Mesenchymal stem cell (in vitro differentiated cells and primary cell): ENCODE results near the gene KAT6B.
"Not testable (repeated sequence)": the region's sequence is repeated elsewhere in the genome, so short reads cannot be mapped to it uniquely, and the experiment has no call there.

Experiments used
- DNase-seq: peaks from one replicate; pipeline ENCODE4 v3.0.0-alpha.2; 2013
- H2AFZ ChIP-seq: one replicate; pipeline ENCODE4 v1.6.1; 2013; ENCODE audit warnings: low read depth, mild to moderate bottlenecking, control low read depth, inconsistent platforms, low read length, moderate library complexity
- H2AK5ac ChIP-seq: 2 replicates; pipeline ENCODE4 v1.6.1; 2013; ENCODE audit warnings: low read length, moderate library complexity, mild to moderate bottlenecking, inconsistent platforms; ENCODE audit not compliant: severe bottlenecking
- H2BK120ac ChIP-seq: one replicate; pipeline ENCODE4 v1.6.1; 2013; ENCODE audit warnings: low read depth, mild to moderate bottlenecking, inconsistent platforms, low read length, moderate library complexity
- H2BK12ac ChIP-seq, 2 experiments: one replicate each; pipeline ENCODE4 v1.6.1; 2013; ENCODE audit warnings: inconsistent platforms in 2 of 2, low read length in 2 of 2, mild to moderate bottlenecking in 2 of 2, moderate library complexity in 2 of 2, control low read depth in 1 of 2
- H2BK15ac ChIP-seq: one replicate; pipeline ENCODE4 v1.6.1; 2013; ENCODE audit warnings: mild to moderate bottlenecking, low read depth, inconsistent platforms; ENCODE audit not compliant: poor library complexity, severe bottlenecking
- H2BK5ac ChIP-seq: 2 replicates; pipeline ENCODE4 v1.6.1; 2013; ENCODE audit warnings: low read depth, mild to moderate bottlenecking, low read length, control low read depth, inconsistent platforms; ENCODE audit not compliant: poor library complexity, severe bottlenecking
- H3K14ac ChIP-seq, 2 experiments: one replicate each; pipeline ENCODE4 v1.6.1; 2013; ENCODE audit warnings: inconsistent platforms in 2 of 2, low read length in 2 of 2, control low read depth in 1 of 2, mild to moderate bottlenecking in 1 of 2, moderate library complexity in 1 of 2
- H3K18ac ChIP-seq, 2 experiments: one replicate each; pipeline ENCODE4 v1.6.1; 2013; ENCODE audit warnings: inconsistent platforms in 2 of 2, low read length in 2 of 2, control low read depth in 1 of 2, low read depth in 1 of 2, mild to moderate bottlenecking in 1 of 2
- H3K23ac ChIP-seq, 2 experiments: one replicate each; pipeline ENCODE4 v1.6.1; 2013; ENCODE audit warnings: inconsistent platforms in 2 of 2, low read length in 2 of 2, mild to moderate bottlenecking in 2 of 2, moderate library complexity in 2 of 2, control low read depth in 1 of 2
- H3K27ac ChIP-seq: 2 replicates; pipeline ENCODE4 v1.5.1; 2013; ENCODE audit warnings: mild to moderate bottlenecking, moderate library complexity, low read length, control low read depth, inconsistent platforms; ENCODE audit not compliant: poor library complexity, severe bottlenecking
- H3K27me3 ChIP-seq, 2 experiments: 2 replicates each; pipeline versions ENCODE4 v1.6.1 to v1.7.0; 2013; ENCODE audit warnings: low read length in 2 of 2, mild to moderate bottlenecking in 2 of 2, moderate library complexity in 2 of 2, control low read depth in 1 of 2, inconsistent platforms in 1 of 2; ENCODE audit not compliant: control insufficient read depth in 1 of 2, insufficient read depth in 1 of 2
- H3K36me3 ChIP-seq, 2 experiments: 2 replicates each; pipeline versions ENCODE4 v1.6.1 to v1.7.0; 2013; ENCODE audit warnings: low read length in 2 of 2, control low read depth in 1 of 2, inconsistent platforms in 1 of 2, low read depth in 1 of 2, mild to moderate bottlenecking in 1 of 2; ENCODE audit not compliant: insufficient read depth in 2 of 2, control insufficient read depth in 1 of 2
- H3K4ac ChIP-seq, 2 experiments: one replicate each; pipeline ENCODE4 v1.6.1; 2013; ENCODE audit warnings: inconsistent platforms in 2 of 2, low read length in 2 of 2, mild to moderate bottlenecking in 2 of 2, moderate library complexity in 2 of 2, control low read depth in 1 of 2, low read depth in 1 of 2
- H3K4me1 ChIP-seq: 2 replicates; pipeline ENCODE4 v1.6.1; 2013; ENCODE audit warnings: low read depth, low read length, control low read depth; ENCODE audit not compliant: control insufficient read depth, insufficient read depth
- H3K4me2 ChIP-seq: 2 replicates; pipeline ENCODE4 v1.6.1; 2013; ENCODE audit warnings: low read length, mild to moderate bottlenecking, inconsistent platforms; ENCODE audit not compliant: poor library complexity, severe bottlenecking
- H3K4me3 ChIP-seq, 2 experiments: 2 replicates each; pipeline versions ENCODE4 v1.5.1 to v1.7.0; 2013; ENCODE audit warnings: low read length in 2 of 2, mild to moderate bottlenecking in 2 of 2, control low read depth in 1 of 2, low read depth in 1 of 2; ENCODE audit not compliant: insufficient read depth in 1 of 2
- H3K79me1 ChIP-seq: replicated peaks from 2 replicates; pipeline ENCODE4 v1.6.1; 2013; ENCODE audit warnings: mild to moderate bottlenecking, control low read depth, low read length, inconsistent platforms; ENCODE audit not compliant: poor library complexity, severe bottlenecking
- H3K9ac ChIP-seq: 2 replicates; pipeline ENCODE4 v1.7.0; 2013; ENCODE audit warnings: mild to moderate bottlenecking, low read length, moderate library complexity
- H3K9me3 ChIP-seq: 2 replicates; pipeline ENCODE4 v1.7.0; 2013; ENCODE audit warnings: mild to moderate bottlenecking, low read length; ENCODE audit not compliant: control insufficient read depth
- H4K8ac ChIP-seq: one replicate; pipeline ENCODE4 v1.6.1; 2013; ENCODE audit warnings: inconsistent platforms, mild to moderate bottlenecking, low read length, moderate library complexity
- H4K91ac ChIP-seq: one replicate; pipeline ENCODE4 v1.6.1; 2013; ENCODE audit warnings: mild to moderate bottlenecking, low read length, inconsistent platforms
- WGBS: methylation state at CpG from one replicate; pipeline ENCODE4 v1.1.7; 2013; ENCODE audit warnings: mixed read lengths; 5-methylcytosine and 5-hydroxymethylcytosine counted together

KAT6B gene

GRCh38 chr10:74919671-74920070, 93.3 kb downstream of the KAT6B start:
- Histone ChIP-seq H2BK120ac (no peak overlapping the region), H3K79me1 (peaks cover 19% of the 10 kb centered on the region), H2AK5ac (no peak overlapping the region), H3K4me3 (no peak overlapping the region), H3K18ac (no peak overlapping the region), H3K4me1 (peaks cover 11% of the 10 kb centered on the region), H3K9me3 (peaks cover 2% of the 10 kb centered on the region), H3K27me3 (no peaks in the 10 kb centered on the region), H4K91ac (no peak overlapping the region), H3K4me2 (no peak overlapping the region), H2BK12ac (no peak overlapping the region), H2AFZ (no peak overlapping the region), H3K9ac (no peak overlapping the region), H2BK5ac (no peak overlapping the region), H4K8ac (no peak overlapping the region), H3K14ac (no peak overlapping the region), H2BK15ac (no peak overlapping the region), H3K23ac (no peak overlapping the region), H3K27ac (no peak overlapping the region), H3K36me3 (no peaks in the 10 kb centered on the region), H3K4ac (no peak overlapping the region)
- DNase-seq = no peak

GRCh38 chr10:74921070-74921469, 94.7 kb downstream of the KAT6B start:
- not testable (repeated sequence) for H3K27me3 ChIP-seq, H4K91ac ChIP-seq, H2BK12ac ChIP-seq, H2BK15ac ChIP-seq, H3K14ac ChIP-seq, H3K18ac ChIP-seq, H3K9me3 ChIP-seq, H2BK120ac ChIP-seq, H2BK5ac ChIP-seq, H3K36me3 ChIP-seq, H4K8ac ChIP-seq, H2AFZ ChIP-seq, H3K4me3 ChIP-seq, DNase-seq, H3K27ac ChIP-seq, H3K9ac ChIP-seq, H3K4ac ChIP-seq, H3K4me2 ChIP-seq, H2AK5ac ChIP-seq, H3K23ac ChIP-seq
- WGBS = 86% methylated on average over 4 of the region's 5 CpGs
- H3K4me1 ChIP-seq = peaks cover 15% of the 10 kb centered on the region
- H3K79me1 ChIP-seq = peaks cover 17% of the 10 kb centered on the region

GRCh38 chr10:74921744-74922143, 95.3 kb downstream of the KAT6B start:
- Histone ChIP-seq H3K4ac (peak overlapping the region in 1 of 2 experiments; percentile 7), H4K91ac (no peak overlapping the region), H3K27ac (no peak overlapping the region), H2AFZ (no peak overlapping the region), H3K23ac (no peak overlapping the region), H2BK15ac (no peak overlapping the region), H3K4me1 (peaks cover 15% of the 10 kb centered on the region), H4K8ac (no peak overlapping the region), H3K9ac (no peak overlapping the region), H3K14ac (peak overlapping the region in 1 of 2 experiments; percentile 78), H2BK120ac (no peak overlapping the region), H3K4me2 (no peak overlapping the region), H2BK5ac (no peak overlapping the region), H3K36me3 (no peaks in the 10 kb centered on the region), H3K79me1 (peaks cover 17% of the 10 kb centered on the region), H3K27me3 (no peaks in the 10 kb centered on the region), H2AK5ac (no peak overlapping the region), H2BK12ac (peak overlapping the region in 1 of 2 experiments; percentile 83), H3K9me3 (peaks cover 2% of the 10 kb centered on the region), H3K4me3 (no peak overlapping the region), H3K18ac (peak overlapping the region in 1 of 2 experiments; percentile 64)
- no peak for DNase-seq
- WGBS = 22% methylated on average over 2 of the region's 2 CpGs

- peaks cover 16% of the 10 kb centered on the region for H3K4me1 ChIP-seq
- no peak overlapping the region for H2AK5ac ChIP-seq
- no peak overlapping the region for H3K23ac ChIP-seq
- no peak overlapping the region for H2BK12ac ChIP-seq
- peaks cover 19% of the 10 kb centered on the region for H3K79me1 ChIP-seq
- H3K9me3 ChIP-seq = peaks cover 2% of the 10 kb centered on the region
- no peak overlapping the region for H2AFZ ChIP-seq
- peak overlapping the region in 1 of 2 experiments; percentile 38 for H3K4me3 ChIP-seq
- H2BK5ac ChIP-seq = no peak overlapping the region
- 86% methylated on average over 1 of the region's 1 CpG for WGBS
- H3K4ac ChIP-seq = no peak overlapping the region
- H2BK120ac ChIP-seq = no peak overlapping the region
- H3K27me3 ChIP-seq = no peaks in the 10 kb centered on the region
- no peak overlapping the region for H4K8ac ChIP-seq
- no peak overlapping the region for H2BK15ac ChIP-seq
- H3K4me2 ChIP-seq = no peak overlapping the region
- H3K36me3 ChIP-seq = no peaks in the 10 kb centered on the region
- peak; percentile 45 for DNase-seq
- no peak overlapping the region for H3K18ac ChIP-seq
- H3K9ac ChIP-seq = no peak overlapping the region
- H3K27ac ChIP-seq = no peak overlapping the region
- H4K91ac ChIP-seq = no peak overlapping the region
- H3K14ac ChIP-seq = no peak overlapping the region
Observed at GRCh38 chr10:74922921-74923320, 96.5 kb downstream of the KAT6B start.
